ENCODE results near the gene RSAD2.

DNA sequence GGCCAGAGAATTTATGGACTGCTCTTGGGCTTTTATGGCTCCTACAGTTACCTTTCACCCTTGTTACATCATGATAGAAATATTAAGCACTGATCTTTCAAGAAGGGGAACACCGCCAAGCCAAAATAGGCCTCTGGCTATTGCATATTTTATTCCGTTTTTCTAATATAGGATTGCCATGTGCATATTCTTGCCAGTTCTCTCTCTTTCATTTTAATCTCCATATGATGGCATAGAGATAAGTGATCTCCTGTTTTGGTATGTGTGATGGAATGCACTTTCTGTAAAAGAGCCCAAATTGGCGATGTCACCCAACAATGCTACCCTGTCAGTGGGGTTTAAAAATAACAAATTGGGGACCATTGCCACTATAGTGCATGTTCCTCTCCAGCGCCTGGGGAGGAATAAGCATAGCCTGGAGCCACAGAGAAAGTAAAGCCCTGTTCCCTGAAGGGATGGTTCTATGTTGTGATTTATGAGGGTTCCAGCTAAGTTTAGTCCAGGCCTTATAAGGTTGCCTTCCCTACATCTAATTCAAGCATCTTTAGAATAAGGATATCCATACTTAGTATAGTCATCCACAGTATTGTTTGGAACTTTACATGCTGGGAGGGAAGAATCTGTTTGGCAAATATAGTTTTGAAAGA lies 38.8 kb upstream of the RSAD2 start:
- TF ChIP-seq CTCF (IDR thresholded peaks at IDR 0.05) (no peak), MAFK (IDR thresholded peaks at IDR 0.05; ENCODE audit: partially characterized antibody) (no peak), JUNB (IDR thresholded peaks at IDR 0.05) (no peak), NR3C1 (IDR thresholded peaks at IDR 0.05) (no peak), CBX2 (IDR thresholded peaks at IDR 0.05; ENCODE audit: borderline replicate concordance, low read depth) (no peak), EP300 (IDR thresholded peaks at IDR 0.05) (no peak), RFX5 (IDR thresholded peaks at IDR 0.05) (no peak), CHD2 (IDR thresholded peaks at IDR 0.05; ENCODE audit: low read length, partially characterized antibody) (no peak), POLR2A (IDR thresholded peaks at IDR 0.05; ENCODE audit: low read length) (no peak), HOXA7 (CRISPR knock-in tag; IDR thresholded peaks at IDR 0.05) (no peak), KDM1A (IDR thresholded peaks at IDR 0.05; ENCODE audit: low read depth) (no peak)
- TF ChIP-seq, protein P1, sequence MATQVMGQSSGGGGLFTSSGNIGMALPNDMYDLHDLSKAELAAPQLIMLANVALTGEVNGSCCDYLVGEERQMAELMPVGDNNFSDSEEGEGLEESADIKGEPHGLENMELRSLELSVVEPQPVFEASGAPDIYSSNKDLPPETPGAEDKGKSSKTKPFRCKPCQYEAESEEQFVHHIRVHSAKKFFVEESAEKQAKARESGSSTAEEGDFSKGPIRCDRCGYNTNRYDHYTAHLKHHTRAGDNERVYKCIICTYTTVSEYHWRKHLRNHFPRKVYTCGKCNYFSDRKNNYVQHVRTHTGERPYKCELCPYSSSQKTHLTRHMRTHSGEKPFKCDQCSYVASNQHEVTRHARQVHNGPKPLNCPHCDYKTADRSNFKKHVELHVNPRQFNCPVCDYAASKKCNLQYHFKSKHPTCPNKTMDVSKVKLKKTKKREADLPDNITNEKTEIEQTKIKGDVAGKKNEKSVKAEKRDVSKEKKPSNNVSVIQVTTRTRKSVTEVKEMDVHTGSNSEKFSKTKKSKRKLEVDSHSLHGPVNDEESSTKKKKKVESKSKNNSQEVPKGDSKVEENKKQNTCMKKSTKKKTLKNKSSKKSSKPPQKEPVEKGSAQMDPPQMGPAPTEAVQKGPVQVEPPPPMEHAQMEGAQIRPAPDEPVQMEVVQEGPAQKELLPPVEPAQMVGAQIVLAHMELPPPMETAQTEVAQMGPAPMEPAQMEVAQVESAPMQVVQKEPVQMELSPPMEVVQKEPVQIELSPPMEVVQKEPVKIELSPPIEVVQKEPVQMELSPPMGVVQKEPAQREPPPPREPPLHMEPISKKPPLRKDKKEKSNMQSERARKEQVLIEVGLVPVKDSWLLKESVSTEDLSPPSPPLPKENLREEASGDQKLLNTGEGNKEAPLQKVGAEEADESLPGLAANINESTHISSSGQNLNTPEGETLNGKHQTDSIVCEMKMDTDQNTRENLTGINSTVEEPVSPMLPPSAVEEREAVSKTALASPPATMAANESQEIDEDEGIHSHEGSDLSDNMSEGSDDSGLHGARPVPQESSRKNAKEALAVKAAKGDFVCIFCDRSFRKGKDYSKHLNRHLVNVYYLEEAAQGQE (IDR thresholded peaks at IDR 0.05) = no peak
